ENCODE data around the gene BAIAP2.

GRCh38 chr17:81012574-81013447 is 22.1 kb upstream of the BAIAP2 start:
- no peak for TF ChIP-seq SP2 (CRISPR knock-in tag; IDR thresholded peaks at IDR 0.05)
- TF ChIP-seq, protein P1, sequence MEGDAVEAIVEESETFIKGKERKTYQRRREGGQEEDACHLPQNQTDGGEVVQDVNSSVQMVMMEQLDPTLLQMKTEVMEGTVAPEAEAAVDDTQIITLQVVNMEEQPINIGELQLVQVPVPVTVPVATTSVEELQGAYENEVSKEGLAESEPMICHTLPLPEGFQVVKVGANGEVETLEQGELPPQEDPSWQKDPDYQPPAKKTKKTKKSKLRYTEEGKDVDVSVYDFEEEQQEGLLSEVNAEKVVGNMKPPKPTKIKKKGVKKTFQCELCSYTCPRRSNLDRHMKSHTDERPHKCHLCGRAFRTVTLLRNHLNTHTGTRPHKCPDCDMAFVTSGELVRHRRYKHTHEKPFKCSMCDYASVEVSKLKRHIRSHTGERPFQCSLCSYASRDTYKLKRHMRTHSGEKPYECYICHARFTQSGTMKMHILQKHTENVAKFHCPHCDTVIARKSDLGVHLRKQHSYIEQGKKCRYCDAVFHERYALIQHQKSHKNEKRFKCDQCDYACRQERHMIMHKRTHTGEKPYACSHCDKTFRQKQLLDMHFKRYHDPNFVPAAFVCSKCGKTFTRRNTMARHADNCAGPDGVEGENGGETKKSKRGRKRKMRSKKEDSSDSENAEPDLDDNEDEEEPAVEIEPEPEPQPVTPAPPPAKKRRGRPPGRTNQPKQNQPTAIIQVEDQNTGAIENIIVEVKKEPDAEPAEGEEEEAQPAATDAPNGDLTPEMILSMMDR (CRISPR knock-in tag; IDR thresholded peaks at IDR 0.05): no peak
- no peak for TF ChIP-seq ZNF501 (CRISPR knock-in tag; IDR thresholded peaks at IDR 0.05)
- TF ChIP-seq POLR2AphosphoS5 (IDR thresholded peaks at IDR 0.05; ENCODE audit: low read depth, low read length): no peak
